GM13977 (cell line): ENCODE results near the gene DNAL1.

Source experiments
- DNase-seq: peaks from one replicate; pipeline ENCODE4 v3.0.0; 2012; ENCODE audit warnings: low spot score
- CTCF ChIP-seq: IDR thresholded peaks from 2 replicates; pipeline ENCODE4 v1.5.1; 2012; ENCODE audit warnings: mild to moderate bottlenecking, control low read depth; ENCODE audit not compliant: insufficient read depth; ENCODE audit errors: extremely low read depth, missing control alignments
- in situ Hi-C: fragments of 300-500 bp; cut with MboI; formaldehyde crosslinking; loops from one replicate; pipeline ENCODE4 v1.12.0; 2022; ENCODE audit warnings: low sequenced_read_pairs, low pct_unique_long_range_greater_than_20kb, mixed read lengths, inconsistent platforms; ENCODE audit not compliant: unreplicated experiment

The DNAL1 gene

GRCh38 chr14:73660511-73660910 is 15.7 kb downstream of the DNAL1 start:
- in situ Hi-C loops, result no loop called here
- no peak for TF ChIP-seq CTCF
- no peak for DNase-seq

- DNase-seq, result no peak
- in situ Hi-C loops, result no loop called here
- TF ChIP-seq CTCF, result no peak
Measured at GRCh38 chr14:73661872-73662271, 17.1 kb downstream of the DNAL1 start.

- no peak for DNase-seq
- in situ Hi-C loops, result no loop called here
- no peak for TF ChIP-seq CTCF
Measured at GRCh38 chr14:73662487-73662943, 17.7 kb downstream of the DNAL1 start.

DNA sequence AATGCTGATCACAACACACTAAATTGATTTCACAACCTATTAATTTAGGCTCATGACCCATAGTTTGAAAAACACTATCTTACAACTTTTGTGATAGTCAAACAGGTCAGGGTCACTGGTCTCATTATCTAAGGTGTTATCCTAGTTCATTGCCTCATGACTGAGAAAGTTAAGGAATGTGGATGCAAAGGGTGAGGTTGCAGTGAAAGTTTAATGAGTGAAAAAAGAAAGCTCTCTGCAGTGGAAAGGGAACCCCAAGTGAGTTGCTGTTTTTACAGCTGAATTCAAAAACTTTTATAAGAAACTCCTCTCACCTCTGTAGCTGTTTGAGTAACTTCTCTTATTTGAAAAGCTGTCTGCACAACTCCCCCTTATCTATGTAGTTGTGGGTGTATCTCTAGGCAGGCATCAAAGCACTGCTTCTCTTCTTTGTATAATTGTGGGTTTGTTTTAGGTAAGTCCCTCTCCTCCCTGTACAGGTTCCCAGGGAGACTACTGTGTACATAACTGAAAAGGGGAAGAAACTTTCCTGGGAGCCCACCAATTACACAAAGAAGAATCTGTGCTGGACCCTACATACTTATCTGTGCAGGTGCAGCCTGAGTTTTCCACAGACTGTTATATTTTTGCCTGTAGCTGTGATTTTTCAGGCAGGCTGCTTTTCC is 18.9 kb downstream of the DNAL1 start:
- DNase-seq, result peak; percentile 17
- in situ Hi-C loops, result no loop called here
- TF ChIP-seq CTCF, result no peak

DNA sequence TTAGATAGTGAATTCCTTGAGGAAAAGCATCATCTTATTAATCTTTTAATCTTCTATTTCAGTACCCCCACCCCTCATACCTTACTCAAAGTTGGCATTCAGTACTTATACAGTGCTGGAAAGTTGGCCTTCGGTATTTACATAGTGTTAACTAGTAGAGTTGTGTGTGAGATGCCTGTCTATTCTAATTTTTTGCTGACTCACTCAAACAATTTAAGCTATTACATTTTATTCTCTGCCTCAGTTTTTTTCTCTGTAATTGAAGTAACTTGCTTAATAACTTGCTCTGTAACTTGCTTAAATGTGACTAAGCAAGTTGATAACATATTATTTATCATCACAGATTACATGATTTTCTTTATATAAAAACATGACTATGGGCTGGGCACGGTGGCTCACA is 20.3 kb downstream of the DNAL1 start:
- no peak for TF ChIP-seq CTCF

GRCh38 chr14:73666583-73666982 is 21.8 kb downstream of the DNAL1 start:
- in situ Hi-C loops, result no loop called here
- DNase-seq, result no peak
- no peak for TF ChIP-seq CTCF

More for the DNA sequence above, 20.3 kb downstream of the DNAL1 start:
- in situ Hi-C loops, result no loop called here
- DNase-seq, result no peak
